GM12878 (cell line): ENCODE data around the gene PCSK6. TPM values are rescaled to one million over a fixed set of nuclear protein-coding genes. Genes with fewer than 3 reads are reported as not detected.

Experiments
- ATAC-seq: fragments of 200-7000 bp; cut with Tn5 transposase; 3 replicates; pipeline ENCODE4 v1.9.1; 2020; ENCODE audit warnings: mild to moderate bottlenecking, moderate library complexity
- BruUV-seq: library from RNA; stranded (reverse); fragments of 400-500 nt; replicated peaks from 2 replicates; lab custom pipeline; 2021; lab: Mats Ljungman, UMichigan
- CTCF ChIA-PET: fragments of 300-600 bp; sonication (Branson Sonifier 250); formaldehyde crosslinking; extraction: SDS; loops from one replicate; lab custom pipeline; 2021; ENCODE audit warnings: inconsistent platforms; lab: Yijun Ruan, JAX
- POLR2A ChIA-PET: fragments of 350-600 bp; formaldehyde crosslinking; extraction: SDS; loops from one replicate; lab custom pipeline; 2021; ENCODE audit warnings: inconsistent platforms; lab: Charles Lee
- RAD21 ChIA-PET: fragments of 300-600 bp; sonication (Branson Sonifier 250); formaldehyde crosslinking; loops from one replicate; lab custom pipeline; 2023; ENCODE audit warnings: antibody characterized with exemption; ENCODE audit not compliant: unreplicated experiment; lab: Charles Lee
- SMC1A ChIA-PET: fragments of 300-600 bp; sonication (Branson Sonifier 250); formaldehyde crosslinking; loops from one replicate; lab custom pipeline; 2023; ENCODE audit not compliant: unreplicated experiment, uncharacterized antibody; lab: Charles Lee
- DNase-seq: peaks from one replicate; pipeline ENCODE4 v3.0.0-alpha.2; 2011; ENCODE audit warnings: low read depth, low spot score
- FAIRE-seq: peaks from 3 replicates; lab custom pipeline; 2011; peaks lifted over from hg19 to GRCh38; lab: Jason Lieb, UNC
- H2AFZ ChIP-seq: 2 replicates; pipeline ENCODE4 v1.6.0; 2011; ENCODE audit warnings: low read depth, low read length, control low read depth; ENCODE audit not compliant: control insufficient read depth
- H3K27ac ChIP-seq: 2 replicates; pipeline ENCODE4 v1.5.1; 2011; ENCODE audit warnings: control low read depth; ENCODE audit not compliant: control insufficient read depth, insufficient read depth
- H3K27me3 ChIP-seq, 2 experiments: replicated peaks in 1 of 2; 2 replicates each; pipeline versions ENCODE4 v1.6.0 to v1.6.1; 2011; ENCODE audit warnings: low read length in 1 of 2; ENCODE audit not compliant: control insufficient read depth in 2 of 2, insufficient read depth in 2 of 2
- H3K36me3 ChIP-seq, 2 experiments: 2 replicates each; pipeline ENCODE4 v1.5.1; 2011; ENCODE audit warnings: low read length in 1 of 2; ENCODE audit not compliant: control insufficient read depth in 2 of 2, insufficient read depth in 2 of 2
- H3K4me1 ChIP-seq: 2 replicates; pipeline ENCODE4 v1.6.1; 2011; ENCODE audit warnings: mild to moderate bottlenecking, low read length, moderate library complexity, mixed read lengths; ENCODE audit not compliant: control insufficient read depth, insufficient read depth
- H3K4me2 ChIP-seq: 2 replicates; pipeline ENCODE4 v1.6.0; 2011; ENCODE audit warnings: control low read depth; ENCODE audit not compliant: control insufficient read depth, insufficient read depth
- H3K4me3 ChIP-seq: fragments of 200-600 bp; sonication (generic); 2 replicates; pipeline ENCODE4 v1.5.1; 2016
- H3K79me2 ChIP-seq: 2 replicates; pipeline ENCODE4 v1.6.0; 2011; ENCODE audit warnings: low read length; ENCODE audit not compliant: control insufficient read depth, insufficient read depth
- H3K9ac ChIP-seq: 2 replicates; pipeline ENCODE4 v1.8.0; 2011; ENCODE audit warnings: low read length, control low read depth, mixed read lengths; ENCODE audit not compliant: control insufficient read depth, insufficient read depth
- H3K9me3 ChIP-seq: replicated peaks from 3 replicates; pipeline ENCODE4 v1.5.1; 2011; ENCODE audit warnings: mild to moderate bottlenecking, low read length; ENCODE audit not compliant: control insufficient read depth, insufficient read depth
- H4K20me1 ChIP-seq: 2 replicates; pipeline ENCODE4 v1.6.0; 2011; ENCODE audit not compliant: control insufficient read depth, insufficient read depth
- BRCA1 ChIP-seq: IDR thresholded peaks from 2 replicates; pipeline ENCODE4 v1.6.1; 2011; ENCODE audit warnings: low read depth, low read length, improper control_type of control experiment
- EGR1 ChIP-seq, 2 experiments: IDR thresholded peaks; 1 replicate in 1 of 2; 2 replicates in 1 of 2; pipeline ENCODE4 v1.6.1; 2011 to 2012; ENCODE audit warnings: low read depth in 2 of 2, low read length in 2 of 2, borderline replicate concordance in 1 of 2, mild to moderate bottlenecking in 1 of 2, moderate library complexity in 1 of 2
- ELK1 ChIP-seq: IDR thresholded peaks from 2 replicates; pipeline ENCODE4 v1.6.1; 2012; ENCODE audit warnings: low read depth, low read length, improper control_type of control experiment
- JUND ChIP-seq: IDR thresholded peaks from 2 replicates; pipeline ENCODE4 v1.6.1; 2012; ENCODE audit warnings: low read depth, mild to moderate bottlenecking, low read length, improper control_type of control experiment, moderate library complexity
- MAX ChIP-seq: IDR thresholded peaks from 2 replicates; pipeline ENCODE4 v1.6.1; 2012; ENCODE audit warnings: low read depth, low read length, improper control_type of control experiment
- MLLT1 ChIP-seq: fragments of 450-650 bp; IDR thresholded peaks from 2 replicates; pipeline ENCODE4 v1.6.1; 2016; ENCODE audit warnings: mild to moderate bottlenecking
- NFYA ChIP-seq: IDR thresholded peaks from 2 replicates; pipeline ENCODE4 v1.6.1; 2011; ENCODE audit warnings: low read depth, mild to moderate bottlenecking, low read length, improper control_type of control experiment, borderline replicate concordance
- SUZ12 ChIP-seq: fragments of 200-600 bp; sonication (generic); IDR thresholded peaks from one replicate; pipeline ENCODE4 v1.6.1; 2018; ENCODE audit warnings: antibody characterized with exemption, mild to moderate bottlenecking; ENCODE audit not compliant: unreplicated experiment
- WGBS: methylation state at CpG from one replicate; pipeline ENCODE4 v1.1.6; 2016; ENCODE audit warnings: low lambda C conversion rate; ENCODE audit not compliant: insufficient replicate concordance, insufficient coverage; ENCODE audit errors: missing lambda C conversion rate; 5-methylcytosine and 5-hydroxymethylcytosine counted together
- in situ Hi-C: fragments of 300-500 bp; cut with MboI; formaldehyde crosslinking; loops from 9 replicates; pipeline ENCODE4 v1.14.3; 2018; ENCODE audit warnings: mixed read lengths
- intact Hi-C: fragments of 100-400 bp; cut with micrococcal nuclease; formaldehyde crosslinking; loops from one replicate; pipeline ENCODE4 v1.14.2; 2022; ENCODE audit not compliant: unreplicated experiment
- polyA plus RNA-seq, 11 experiments: library from polyadenylated mRNA; depleted of rRNA in 4 of 11; unstranded in 6 of 11; stranded (reverse) in 5 of 11; fragments of >200 nt; fragmentation: Nextera tagmentation in 4 of 11; fragmentation: Illumina TruSeq in 1 of 11; extraction: Ambion mirVana in 4 of 11; extraction: Trizol in 1 of 11; gene quantifications; 1 replicate in 1 of 11; 2 replicates in 10 of 11; pipeline versions ENCODE4 v1.2.1 to v1.2.3, GENCODE V29; 2011 to 2016; ENCODE audit warnings: inconsistent platforms in 2 of 11, missing spikeins in 2 of 11, low read depth in 1 of 11
- total RNA-seq, 4 experiments: library from RNA; depleted of rRNA in 3 of 4; stranded (reverse); fragments of >200 nt in 3 of 4; fragmentation: Illumina TruSeq in 1 of 4; extraction: Trizol in 1 of 4; gene quantifications; 2 replicates each; pipeline versions ENCODE4 v1.2.1 to v1.2.3, GENCODE V29; 2013 to 2021

The PCSK6 gene
- total and polyA plus RNA-seq, 10 of the 15 experiments (the other 5 are each of a cell fraction or from before 2014, with no cell fraction given), result 0.19 to 0.67 (median 0.25) TPM; not detected in 4

- TF ChIP-seq MAX, result no peak
- TF ChIP-seq EGR1 (IDR thresholded peaks at IDR 0.05; ENCODE audit: borderline replicate concordance in 1 of 2, low read depth in 2 of 2, low read length in 2 of 2), result no peak
- no peak for TF ChIP-seq MLLT1
- TF ChIP-seq SUZ12, result no peak
- no peak for TF ChIP-seq BRCA1
- TF ChIP-seq NFYA, result no peak
- no peak for TF ChIP-seq ELK1
These were observed 6.0 kb downstream of the PCSK6 start (continued) for GRCh38 chr15:101483462-101483861.

GRCh38 chr15:101482526-101483371 is 6.8 kb downstream of the PCSK6 start:
- Histone ChIP-seq H3K27me3 (peaks cover 0 to 2% of the 10 kb centered on the region in 2 experiments; a peak in 2 of 4 replicates), H3K9ac (no peak overlapping the region), H3K36me3 (no peaks in the 10 kb centered on the region), H3K4me3 (no peak overlapping the region), H3K79me2 (no peaks in the 10 kb centered on the region), H3K4me2 (no peak overlapping the region), H3K27ac (no peak overlapping the region), H2AFZ (no peak overlapping the region), H3K9me3 (no peaks in the 10 kb centered on the region), H4K20me1 (no peaks in the 10 kb centered on the region), H3K4me1 (no peaks in the 10 kb centered on the region)
- CTCF ChIA-PET, result interaction anchor here (0.6 to 1.1 kb wide), 2 partner anchors 189 to 225 kb away, joined by 3 read pairs; no protein-coding TSS in a partner anchor
- SMC1A ChIA-PET, result no interaction called here
- in situ Hi-C loops (no loop called here), intact Hi-C loops (no loop called here)
- TF ChIP-seq JUND, result no peak
- POLR2A ChIA-PET, result no interaction called here
- FAIRE-seq (no peak), DNase-seq (no peak), ATAC-seq (no peak)
- WGBS, result 56% methylated on average over 21 of the region's 21 CpGs
- RAD21 ChIA-PET, result no interaction called here
- no TSS peak for BruUV-seq
